CD4-positive, alpha-beta T cell treated with Interleukin-12 subunit alpha and Interleukin-12 subunit beta, for 1 hour (primary cell): ENCODE measurements around the gene WEE1.
"Not testable (repeated sequence)": the region's sequence is repeated elsewhere in the genome, so short reads cannot be mapped to it uniquely, and the experiment has no call there.

Experiments used
- DNase-seq: peaks from one replicate; pipeline ENCODE4 v3.0.0-alpha.2; 2020

Gene WEE1

GRCh38 chr11:9600644-9601036, 27.2 kb downstream of the WEE1 start:
- no peak for DNase-seq

DNA sequence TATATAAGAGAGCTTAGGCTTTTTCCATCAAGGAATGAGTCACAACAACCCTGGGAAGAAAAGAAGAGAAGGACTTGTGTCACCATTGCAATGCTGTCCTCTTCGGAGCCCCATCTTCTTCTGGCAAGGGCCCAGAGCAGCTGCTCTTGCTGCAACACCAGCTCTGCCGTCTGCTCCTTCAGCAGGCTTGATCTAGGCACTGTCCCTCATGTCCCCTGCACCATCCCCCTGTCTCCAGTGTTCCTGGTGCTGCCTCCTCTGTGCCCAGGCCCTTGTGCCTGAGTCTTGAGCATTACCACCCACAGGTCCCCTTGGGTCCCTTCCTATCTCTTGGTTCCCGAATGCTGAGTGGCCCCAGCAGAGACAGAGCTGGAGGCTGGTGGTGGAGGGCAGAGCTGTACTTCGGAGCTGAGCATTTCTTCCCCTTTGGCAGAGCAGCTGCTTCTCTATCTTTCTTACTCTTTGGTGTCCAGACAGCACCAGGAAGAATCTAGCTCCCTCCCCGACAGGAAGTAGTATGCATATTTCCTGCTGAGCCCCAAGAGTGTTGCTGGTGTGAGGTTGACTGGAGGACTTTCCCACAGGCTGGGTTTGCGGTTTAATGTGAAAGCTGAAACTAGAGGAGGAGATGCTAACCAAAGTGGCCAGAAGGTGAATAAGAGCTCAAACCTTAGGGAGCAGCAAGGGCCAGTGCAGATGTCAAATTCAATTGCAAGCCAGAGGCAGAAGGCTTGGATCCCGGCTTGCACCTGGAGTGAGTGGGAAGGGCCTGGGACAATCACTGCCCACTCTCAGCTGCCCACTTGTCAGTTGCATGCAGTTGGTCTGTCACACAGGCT, 27.8 kb downstream of the WEE1 start:
- peak; percentile 75 for DNase-seq

- no peak for DNase-seq
Observed at GRCh38 chr11:9601876-9602199, 28.4 kb downstream of the WEE1 start.

- DNase-seq, result not testable (repeated sequence)
Observed at GRCh38 chr11:9603214-9603613, 29.7 kb downstream of the WEE1 start.

DNA sequence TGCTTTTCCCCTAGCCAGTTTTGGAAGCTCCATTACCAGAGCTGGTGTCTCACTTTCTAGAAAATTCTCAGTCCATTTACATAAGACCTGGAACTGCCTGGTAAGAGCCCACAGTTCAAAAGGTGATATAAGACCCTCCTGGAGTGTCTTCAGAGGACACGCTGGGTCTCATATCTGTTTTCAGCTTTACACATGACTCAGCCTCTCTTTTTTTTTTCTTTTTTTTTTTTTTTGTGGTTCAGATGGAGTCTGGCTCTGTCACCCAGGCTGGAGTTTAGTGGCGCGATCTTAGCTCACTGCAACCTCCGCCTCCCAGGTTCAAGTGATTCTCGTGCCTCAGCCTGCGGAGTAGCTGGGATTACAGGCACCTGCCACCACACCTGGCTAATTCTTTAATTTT, 30.7 kb downstream of the WEE1 start:
- no peak for DNase-seq

DNA sequence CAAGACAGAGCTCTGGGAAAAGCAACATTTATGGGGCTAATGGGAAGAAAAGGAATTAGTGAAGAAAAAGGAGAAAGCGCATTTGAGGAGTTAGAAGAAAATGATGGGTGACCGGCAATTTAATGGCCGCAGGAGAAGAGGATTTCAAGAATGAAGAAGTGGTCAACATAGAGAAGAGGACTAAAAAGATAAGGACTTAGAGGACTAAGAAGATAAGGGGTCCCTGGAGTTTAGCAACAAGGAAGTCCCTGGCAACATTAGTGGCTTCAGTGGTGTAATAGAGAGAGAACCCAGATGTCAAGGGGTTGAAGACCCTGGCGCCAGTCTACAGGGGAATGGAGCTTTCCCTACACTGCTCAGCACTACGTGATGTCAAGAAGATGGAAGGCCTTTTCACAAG, 32.3 kb downstream of the WEE1 start:
- DNase-seq, result no peak

DNA sequence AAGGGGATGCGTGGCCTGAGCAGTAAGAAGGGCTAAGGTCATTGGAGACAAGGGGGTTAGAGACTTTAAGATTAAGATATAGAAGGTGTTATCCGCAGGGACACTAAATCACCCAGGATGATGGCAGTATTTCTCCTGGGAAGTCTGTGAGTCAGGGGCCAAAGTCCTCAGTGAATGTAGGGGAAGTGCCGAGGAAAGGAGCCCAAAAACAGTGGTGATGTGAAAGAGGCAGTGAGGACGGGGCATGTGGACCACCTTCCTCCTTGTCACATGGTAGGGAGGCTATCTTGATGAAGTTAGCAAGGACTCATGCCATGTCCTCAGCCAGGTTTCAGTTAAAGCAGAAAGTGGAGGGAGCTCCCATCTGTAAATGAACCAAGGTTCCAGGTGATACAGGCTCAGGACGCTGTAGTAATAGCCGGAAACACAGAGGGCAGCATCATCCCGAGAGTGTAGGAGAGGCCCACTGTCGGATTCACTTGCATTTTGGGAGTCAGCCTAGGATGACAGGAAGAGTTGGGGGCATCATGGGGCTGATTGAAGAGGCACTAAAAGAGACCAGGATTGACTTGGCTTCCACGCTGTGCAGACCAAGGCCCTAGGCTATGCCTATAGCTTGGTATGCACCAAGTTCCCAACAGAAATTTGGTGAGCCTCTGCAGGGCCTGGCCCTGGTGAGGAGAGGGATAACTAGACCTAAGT, 33.5 kb downstream of the WEE1 start:
- DNase-seq, result no peak

DNA sequence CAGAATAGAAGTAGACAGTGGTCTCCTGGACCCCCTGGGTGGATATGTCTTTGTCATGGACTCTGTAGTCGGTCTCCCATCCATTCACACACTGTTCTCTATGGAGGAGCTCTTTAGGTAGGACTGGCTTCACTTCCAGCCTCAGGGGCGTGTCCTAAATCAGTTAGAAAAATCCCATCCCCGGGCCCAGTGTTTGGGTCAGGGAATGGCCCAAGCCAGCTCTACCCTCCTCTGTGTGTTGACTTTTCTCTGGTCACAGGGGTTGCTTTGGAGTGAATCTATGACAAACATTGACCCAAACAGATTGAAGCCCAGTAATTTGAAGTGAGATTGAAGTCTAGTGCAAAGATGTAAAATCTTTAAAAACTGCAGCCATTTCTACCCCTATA, 34.0 kb downstream of the WEE1 start:
- no peak for DNase-seq

DNA sequence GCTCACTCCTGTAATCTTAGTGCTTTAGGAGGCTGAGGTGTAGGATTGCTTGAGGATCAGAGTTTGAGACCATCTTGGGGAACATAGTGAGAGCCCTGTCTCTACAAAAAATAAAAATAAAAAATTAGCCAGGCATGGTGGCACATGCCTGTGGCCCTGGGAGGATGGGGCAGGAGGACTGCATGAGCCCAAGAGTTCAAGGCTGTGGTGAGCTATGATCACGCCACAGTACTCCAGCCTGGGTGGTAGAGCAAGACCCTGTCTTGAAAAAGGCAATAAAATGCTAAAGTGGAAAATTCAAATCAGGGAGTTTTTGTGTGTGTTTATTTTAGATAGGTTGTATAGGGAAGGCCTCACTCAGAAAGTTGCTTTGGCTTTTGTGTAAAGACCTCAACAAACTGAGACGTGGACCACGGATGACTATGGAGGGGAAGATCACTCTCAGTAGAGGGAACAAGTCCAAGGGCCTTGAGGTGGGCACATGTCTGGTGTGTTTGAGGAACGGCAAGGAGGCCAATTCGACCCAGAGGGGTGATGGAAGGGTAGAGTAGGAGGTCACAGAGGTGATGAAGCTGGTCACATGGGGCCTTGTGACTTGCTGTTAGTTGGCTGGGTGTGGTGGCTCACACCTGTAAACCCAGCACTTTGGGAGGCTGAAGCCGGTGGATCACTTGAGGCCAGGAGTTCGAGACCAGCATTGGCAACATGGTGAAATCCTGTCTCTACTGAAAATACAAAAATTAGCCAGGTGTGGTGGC, 35.7 kb downstream of the WEE1 start:
- DNase-seq, result no peak

- DNase-seq, result no peak
Observed at GRCh38 chr11:9609841-9610240, 36.4 kb downstream of the WEE1 start.

DNA sequence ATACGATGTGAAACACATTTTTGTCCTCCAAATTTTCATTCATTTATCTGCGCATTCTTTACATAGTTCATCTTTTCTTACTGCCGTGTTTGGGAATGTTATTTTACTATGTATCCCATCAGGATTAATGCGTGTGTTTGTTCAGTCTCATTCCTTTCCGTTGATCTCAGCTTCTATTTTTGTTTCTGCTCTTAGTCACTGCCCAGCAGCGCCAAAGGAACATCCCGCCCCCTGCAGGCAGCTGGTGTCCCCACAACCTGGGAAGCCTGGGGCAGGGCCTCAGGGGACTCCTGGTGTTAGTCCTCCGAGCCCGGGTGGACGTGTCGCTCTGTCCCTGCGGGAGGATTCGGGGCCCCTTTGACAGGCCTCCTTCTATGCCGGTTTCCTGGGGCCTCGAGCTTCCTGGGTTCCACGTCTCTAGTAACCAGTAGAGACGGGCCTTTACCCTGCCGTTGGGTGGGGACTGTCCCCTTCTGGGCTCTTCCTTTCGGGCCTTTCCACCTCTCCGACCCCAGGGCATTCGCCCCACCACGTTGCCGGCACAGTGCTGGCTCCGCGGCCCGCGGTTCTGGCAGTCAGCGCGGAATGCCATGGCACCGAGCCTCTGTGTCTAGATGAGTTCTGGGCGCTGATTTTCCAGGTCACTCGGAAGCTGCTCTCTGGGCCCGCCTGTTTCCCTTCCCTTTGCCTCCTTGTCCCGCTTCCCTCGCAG, 39.8 kb downstream of the WEE1 start:
- DNase-seq, result peak; percentile 87

DNA sequence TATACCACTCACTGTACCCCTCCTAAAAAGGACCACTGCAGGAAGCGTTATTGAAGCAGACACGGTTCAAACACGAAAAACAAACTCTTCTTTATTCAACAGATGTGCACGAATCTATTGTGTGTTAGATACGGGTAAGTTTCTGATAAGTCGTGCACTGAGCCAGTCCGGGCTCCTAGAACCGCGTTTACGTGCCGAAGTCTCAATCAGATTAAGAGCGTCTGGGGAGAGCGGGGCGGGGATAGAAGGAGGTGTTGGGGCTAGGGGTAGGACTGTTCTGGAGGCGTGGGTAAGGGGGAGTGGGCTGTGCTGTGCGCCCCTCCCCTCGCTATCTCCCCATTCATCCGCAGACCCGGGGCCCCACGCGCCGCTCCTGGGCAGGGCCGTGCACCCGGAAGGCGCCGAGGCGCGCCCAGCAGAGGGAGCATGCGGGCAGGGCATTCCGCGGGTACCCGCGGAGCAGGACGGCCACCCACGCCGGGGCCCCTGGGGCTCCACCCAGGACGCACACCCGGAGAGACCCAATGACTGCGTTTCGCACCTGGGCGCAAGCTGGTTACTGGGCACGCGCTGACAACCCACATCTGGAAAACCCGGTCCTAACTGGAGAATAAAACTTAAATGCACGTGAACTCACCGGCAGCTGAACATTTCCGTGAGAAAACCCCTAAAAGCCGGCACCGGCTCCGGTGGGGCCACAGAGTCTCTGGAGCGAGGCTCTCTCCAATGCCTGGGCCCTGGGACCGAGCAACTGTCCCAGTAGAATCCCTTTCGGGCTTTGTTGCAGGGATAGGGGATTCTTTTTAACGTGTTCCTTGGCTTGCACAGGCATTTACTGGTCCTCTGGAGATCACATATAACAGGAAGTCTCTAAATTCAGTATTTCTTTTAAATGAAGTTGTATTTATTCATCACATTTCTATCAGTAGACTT, 40.6 kb downstream of the WEE1 start:
- peak; percentile 92 for DNase-seq

DNA sequence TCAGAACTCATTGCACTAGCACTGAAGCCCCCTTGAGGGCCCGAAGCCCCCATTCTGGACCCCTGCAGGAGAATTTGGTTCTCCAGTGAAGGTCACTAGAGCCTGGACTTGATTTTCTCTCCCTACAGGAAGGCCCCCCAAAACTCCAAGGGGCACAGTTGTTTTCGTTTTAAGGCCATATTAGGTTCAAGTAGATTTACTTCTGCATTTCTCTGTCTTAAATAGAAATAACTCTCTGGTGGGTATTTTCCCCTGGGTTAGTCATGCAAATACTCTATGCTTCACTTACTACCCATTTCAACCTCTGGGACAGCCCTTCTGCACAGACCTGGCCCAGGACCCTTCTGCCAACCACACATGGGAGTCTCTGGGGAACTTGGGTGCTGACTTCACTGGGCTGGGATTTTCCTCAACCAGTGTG, 41.6 kb downstream of the WEE1 start:
- no peak for DNase-seq

- no peak for DNase-seq
Observed at GRCh38 chr11:9616042-9616675, 42.7 kb downstream of the WEE1 start.

DNA sequence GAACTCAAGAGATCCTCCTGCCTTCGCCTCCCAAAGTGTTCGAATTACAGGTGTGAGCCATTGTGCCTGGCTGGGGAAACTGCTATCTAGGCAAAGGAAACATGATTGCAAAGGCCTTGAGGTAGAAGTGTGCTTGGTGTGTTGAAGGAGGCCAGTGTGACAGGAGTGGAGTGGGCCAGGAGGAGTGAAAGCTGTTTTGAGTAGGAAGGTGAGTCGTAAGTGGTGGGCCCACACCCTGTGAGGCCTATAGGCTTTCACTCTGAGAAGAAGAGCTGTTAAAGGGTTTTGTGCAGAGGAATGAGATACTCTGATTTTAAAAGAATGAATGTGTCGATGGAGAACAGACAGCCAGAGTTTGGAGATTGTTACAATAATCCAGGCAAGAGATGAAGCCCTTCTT, 43.4 kb downstream of the WEE1 start:
- DNase-seq, result no peak

DNA sequence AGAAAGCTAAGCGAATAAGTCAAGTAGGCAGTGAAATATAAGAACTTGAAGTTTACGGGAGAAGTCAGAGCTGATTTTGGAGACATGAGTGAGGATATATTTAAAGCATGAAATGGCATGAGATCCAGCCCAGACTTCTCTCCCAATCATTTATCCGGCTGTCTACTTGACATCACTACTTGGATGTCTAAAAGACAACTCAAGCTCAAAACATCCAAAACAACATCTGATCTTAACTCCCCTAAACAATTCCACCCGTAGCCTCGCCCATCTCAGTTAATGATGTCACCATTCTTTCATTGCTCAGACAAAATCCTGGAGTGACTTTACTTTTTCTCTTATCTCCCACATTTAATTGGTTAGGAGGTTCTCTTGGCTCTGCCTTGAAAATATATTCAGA, 44.5 kb downstream of the WEE1 start:
- no peak for DNase-seq

GRCh38 chr11:9619004-9619403, 45.5 kb downstream of the WEE1 start:
- no peak for DNase-seq

DNA sequence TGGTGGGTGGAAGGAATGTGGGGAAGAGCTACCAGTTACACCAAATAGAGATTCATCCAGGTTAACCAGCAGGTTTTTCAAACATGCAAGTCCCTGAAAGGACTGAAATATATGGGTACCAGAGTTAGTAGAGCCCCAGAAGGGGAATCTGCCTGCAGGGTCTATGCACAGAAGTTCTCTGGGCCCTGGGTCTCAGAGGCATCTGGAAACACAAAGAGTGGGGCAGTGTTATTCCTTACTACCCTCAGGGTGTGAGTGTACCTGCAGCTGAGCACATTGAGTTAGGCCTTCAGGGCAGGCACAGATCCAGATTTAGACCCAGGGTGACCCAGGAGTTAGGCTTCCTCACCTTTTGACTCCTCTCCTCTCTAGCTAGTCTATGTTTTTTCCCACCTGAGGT, 46.5 kb downstream of the WEE1 start:
- DNase-seq, result no peak

- not testable (repeated sequence) for DNase-seq
Observed at GRCh38 chr11:9622353-9622752, 48.9 kb downstream of the WEE1 start.

DNA sequence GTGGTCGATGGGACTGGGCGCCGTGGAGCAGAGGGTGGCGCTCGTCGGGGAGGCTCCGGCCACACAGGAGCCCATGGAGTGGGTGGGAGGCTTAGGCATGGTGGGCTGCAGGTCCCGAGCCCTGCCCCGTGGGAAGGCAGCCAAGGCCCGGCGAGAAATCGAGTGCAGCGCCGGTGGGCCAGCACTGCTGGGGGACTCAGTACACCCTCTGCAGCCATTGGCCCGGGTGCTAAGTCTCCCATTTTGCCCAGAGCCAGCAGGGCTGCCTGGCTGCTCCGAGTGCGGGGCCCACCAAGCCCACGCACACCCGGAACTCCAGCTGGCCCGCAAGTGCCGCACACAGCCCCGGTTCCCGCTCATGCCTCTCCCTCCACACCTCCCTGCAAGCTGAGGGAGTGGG, 49.6 kb downstream of the WEE1 start:
- not testable (repeated sequence) for DNase-seq

DNA sequence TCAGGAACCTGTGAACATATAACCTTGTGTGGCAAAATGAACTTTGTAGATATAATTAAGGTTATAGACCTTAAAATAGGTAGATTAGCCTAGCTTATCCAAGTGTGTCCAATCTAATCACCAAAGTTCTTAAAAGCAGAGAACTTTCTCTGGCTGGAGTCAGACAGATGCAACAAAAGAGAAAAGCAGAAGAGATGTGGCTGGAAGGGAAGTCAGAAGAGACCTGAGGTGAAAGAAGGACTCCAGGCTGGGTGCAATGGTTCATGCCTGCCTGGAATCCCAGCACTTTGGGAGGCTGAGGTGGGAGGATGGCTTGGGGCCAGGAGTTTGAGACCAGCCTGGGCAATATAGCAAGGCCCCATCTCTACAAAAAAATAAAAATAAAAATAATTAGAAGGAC, 51.0 kb downstream of the WEE1 start:
- no peak for DNase-seq

- no peak for DNase-seq
Observed at GRCh38 chr11:9625162-9625561, 51.7 kb downstream of the WEE1 start.
